Measurements from ENCODE around the gene APELA. TPM values are rescaled to one million over a fixed set of nuclear protein-coding genes. Genes with fewer than 3 reads are reported as not detected.

Gene APELA
- total and polyA plus RNA-seq, 2 of the 4 experiments (the other 2 are of a cell fraction) = not detected

DNA sequence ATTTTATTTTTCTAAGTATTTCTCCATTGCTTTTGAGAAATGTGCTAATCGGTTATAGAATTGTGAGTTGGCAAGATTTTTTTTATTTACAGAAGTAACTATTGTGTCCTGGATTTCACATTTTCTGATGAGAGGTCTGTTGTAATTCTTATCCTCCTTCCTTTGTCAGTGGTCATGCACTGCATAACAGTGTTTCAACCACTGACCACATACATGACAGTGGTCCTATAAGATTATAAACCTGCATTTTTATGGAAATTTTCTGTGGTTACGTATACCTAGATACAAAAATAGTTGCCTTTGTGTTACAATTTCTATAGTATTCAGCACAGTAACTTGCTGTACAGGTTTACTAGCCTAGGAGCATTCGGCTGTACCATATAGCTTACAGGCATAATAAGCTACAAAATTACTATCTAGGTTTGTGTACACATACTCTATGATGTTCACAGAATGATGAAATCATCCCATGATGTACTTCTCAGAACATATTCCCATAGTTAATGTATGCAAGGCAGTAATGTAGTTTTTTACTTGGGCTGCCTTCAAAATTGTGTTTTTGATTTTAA, 47.8 kb downstream of the APELA start:
- Histone ChIP-seq H3K23ac (ENCODE audit: low read depth, low read length) (no peak overlapping the region), H4K8ac (ENCODE audit: low read depth in 2 of 2, low read length in 2 of 2) (no peak overlapping the region), H3K14ac (replicated peaks; ENCODE audit: low read depth, low read length) (no peak overlapping the region), H3K36me3 (ENCODE audit: control insufficient read depth, insufficient read depth, low read length) (no peaks in the 10 kb centered on the region), H3K18ac (ENCODE audit: low read depth, low read length) (no peak overlapping the region), H4K91ac (ENCODE audit: insufficient read depth, low read depth, low read length) (no peak overlapping the region), H3K4me1 (ENCODE audit: control insufficient read depth, insufficient read depth, low read length) (no peaks in the 10 kb centered on the region), H2BK5ac (ENCODE audit: low read depth, low read length, poor library complexity, severe bottlenecking) (no peak overlapping the region), H2BK120ac (ENCODE audit: low read depth, low read length) (no peak overlapping the region), H4K5ac (ENCODE audit: low read depth, low read length) (no peak overlapping the region), H3K27me3 (ENCODE audit: control insufficient read depth, insufficient read depth, low read length) (no peaks in the 10 kb centered on the region), H2BK15ac (ENCODE audit: low read depth, low read length) (no peak overlapping the region), H3K4ac (ENCODE audit: low read depth, low read length) (no peak overlapping the region), H2AFZ (replicated peaks; ENCODE audit: low read length, poor library complexity) (no peak overlapping the region), H2BK20ac (ENCODE audit: low read depth, low read length) (no peak overlapping the region), H3K4me2 (ENCODE audit: low read depth, low read length) (no peak overlapping the region), H3K56ac (ENCODE audit: extremely low read depth, insufficient read depth, low read length) (no peak overlapping the region), H3K9me3 (ENCODE audit: control insufficient read depth, insufficient read depth, low read length) (no peaks in the 10 kb centered on the region), H2AK9ac (replicated peaks; ENCODE audit: low read depth, low read length, poor library complexity) (no peak overlapping the region), H3K27ac (ENCODE audit: insufficient read depth, low read length) (no peak overlapping the region), H3K9ac (ENCODE audit: low read depth, low read length) (no peak overlapping the region), H4K20me1 (ENCODE audit: insufficient read depth, low read length) (no peaks in the 10 kb centered on the region), H2AK5ac (ENCODE audit: low read depth, low read length) (no peak overlapping the region), H3K9me1 (ENCODE audit: insufficient read depth, low read length) (no peaks in the 10 kb centered on the region), H3K4me3 (ENCODE audit: insufficient read depth, low read depth, low read length) (no peak overlapping the region), H3K79me1 (ENCODE audit: low read depth in 1 of 2, low read length in 2 of 2) (no peaks in the 10 kb centered on the region)
- POLR2A ChIA-PET (ENCODE audit: unreplicated experiment) = no interaction called here
- intact Hi-C loops (cut with micrococcal nuclease) = no loop called here
- no peak for DNase-seq
- in situ Hi-C loops (cut with MboI; ENCODE audit: low sequenced_read_pairs) = no loop called here
- TF ChIP-seq RFX5 (IDR thresholded peaks at IDR 0.05; ENCODE audit: low read depth, low read length) (no peak), RAD21 (IDR thresholded peaks at IDR 0.05; ENCODE audit: low read length) (no peak), RCOR1 (IDR thresholded peaks at IDR 0.05; ENCODE audit: insufficient replicate concordance, low read length) (no peak), MAZ (IDR thresholded peaks at IDR 0.05; ENCODE audit: borderline replicate concordance, low read depth, low read length) (no peak), CHD1 (IDR thresholded peaks at IDR 0.05; ENCODE audit: low read depth, low read length) (no peak), NFE2L2 (IDR thresholded peaks at IDR 0.05; ENCODE audit: low read depth, low read length) (no peak), MAFK (IDR thresholded peaks at IDR 0.05; ENCODE audit: low read depth, low read length) (no peak), FOS (IDR thresholded peaks at IDR 0.05; ENCODE audit: low read depth, low read length) (no peak), BHLHE40 (IDR thresholded peaks at IDR 0.05; ENCODE audit: low read depth, low read length) (no peak), CEBPB (IDR thresholded peaks at IDR 0.05; ENCODE audit: low read depth, low read length) (no peak), POLR2A (IDR thresholded peaks at IDR 0.05; ENCODE audit: low read depth, low read length) (no peak), MXI1 (IDR thresholded peaks at IDR 0.05; ENCODE audit: borderline replicate concordance, low read depth, low read length) (no peak), SMC3 (IDR thresholded peaks at IDR 0.05; ENCODE audit: low read depth, low read length) (no peak)
- TF ChIP-seq, protein P1, sequence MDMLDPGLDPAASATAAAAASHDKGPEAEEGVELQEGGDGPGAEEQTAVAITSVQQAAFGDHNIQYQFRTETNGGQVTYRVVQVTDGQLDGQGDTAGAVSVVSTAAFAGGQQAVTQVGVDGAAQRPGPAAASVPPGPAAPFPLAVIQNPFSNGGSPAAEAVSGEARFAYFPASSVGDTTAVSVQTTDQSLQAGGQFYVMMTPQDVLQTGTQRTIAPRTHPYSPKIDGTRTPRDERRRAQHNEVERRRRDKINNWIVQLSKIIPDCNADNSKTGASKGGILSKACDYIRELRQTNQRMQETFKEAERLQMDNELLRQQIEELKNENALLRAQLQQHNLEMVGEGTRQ (IDR thresholded peaks at IDR 0.05; ENCODE audit: low read depth, low read length) = no peak
- ATAC-seq (ENCODE audit: low read depth) = no peak
- dilution Hi-C loops (cut with HindIII; ENCODE audit: low sequenced_read_pairs, unreplicated experiment) = no loop called here
- no CpG with 5 or more reads among the region's 3 CpGs for WGBS, 2 experiments (ENCODE audit: extremely low coverage in 2 of 2, insufficient read length in 1 of 2)
- no TSS peak for BruUV-seq (replicated peaks)
- CTCF ChIA-PET = no interaction called here
